Measurements from ENCODE around the gene PDE1C.

Gene PDE1C

GRCh38 chr7:31971049-31971667 is 99.0 kb downstream of the PDE1C start:
- H3K27ac ChIP-seq (ENCODE audit: low read depth, low read length), result no peak overlapping the region
- no peaks in the 10 kb centered on the region for H3K79me2 ChIP-seq (ENCODE audit: control insufficient read depth, insufficient read depth, low read length, unreplicated experiment)
- no peaks in the 10 kb centered on the region for H3K27me3 ChIP-seq (ENCODE audit: insufficient read depth, low read length)
- no peak overlapping the region for H3K4me3 ChIP-seq (ENCODE audit: low read depth, low read length)
- no peaks in the 10 kb centered on the region for H3K36me3 ChIP-seq (ENCODE audit: insufficient read depth, low read length)
- no peak overlapping the region for H2AFZ ChIP-seq (ENCODE audit: low read length, unreplicated experiment)
- peaks cover 7% of the 10 kb centered on the region for H3K4me1 ChIP-seq (ENCODE audit: control insufficient read depth, insufficient read depth, low read length, unreplicated experiment)

DNA sequence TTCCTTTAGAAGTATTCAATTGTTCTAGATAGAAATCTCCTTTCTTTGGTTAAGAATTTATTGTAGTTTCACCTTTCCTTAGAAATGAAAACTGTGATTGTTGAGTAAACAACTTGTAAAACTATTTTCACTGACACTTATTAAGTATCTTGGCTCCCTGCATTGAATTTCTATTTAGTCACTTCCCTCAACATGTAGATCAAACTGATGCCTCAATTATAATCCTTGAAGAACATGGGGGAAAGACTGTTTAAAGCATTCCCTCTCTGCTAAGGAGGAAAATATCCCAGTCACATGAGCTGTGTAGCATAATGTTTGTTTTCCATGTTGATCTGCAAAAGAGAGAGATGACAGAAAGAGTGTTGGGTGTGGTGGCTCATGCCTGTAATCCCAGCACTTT is 99.7 kb downstream of the PDE1C start:
- Histone ChIP-seq H3K4me3 (ENCODE audit: low read depth, low read length) (no peak overlapping the region), H3K79me2 (ENCODE audit: control insufficient read depth, insufficient read depth, low read length, unreplicated experiment) (no peaks in the 10 kb centered on the region), H2AFZ (ENCODE audit: low read length, unreplicated experiment) (peak overlapping the region; percentile 14), H3K27ac (ENCODE audit: low read depth, low read length) (peak overlapping the region; percentile 12; the same call in 1 of the 2 replicates), H3K4me1 (ENCODE audit: control insufficient read depth, insufficient read depth, low read length, unreplicated experiment) (peaks cover 7% of the 10 kb centered on the region), H3K36me3 (ENCODE audit: insufficient read depth, low read length) (no peaks in the 10 kb centered on the region), H3K27me3 (ENCODE audit: insufficient read depth, low read length) (no peaks in the 10 kb centered on the region)

GRCh38 chr7:31963569-31964175 is 106.5 kb downstream of the PDE1C start:
- Histone ChIP-seq H3K4me1 (ENCODE audit: control insufficient read depth, insufficient read depth, low read length, unreplicated experiment) (peaks cover 1% of the 10 kb centered on the region), H3K79me2 (ENCODE audit: control insufficient read depth, insufficient read depth, low read length, unreplicated experiment) (no peaks in the 10 kb centered on the region), H3K27me3 (ENCODE audit: insufficient read depth, low read length) (no peaks in the 10 kb centered on the region), H2AFZ (ENCODE audit: low read length, unreplicated experiment) (no peak overlapping the region), H3K36me3 (ENCODE audit: insufficient read depth, low read length) (no peaks in the 10 kb centered on the region), H3K4me3 (ENCODE audit: low read depth, low read length) (no peak overlapping the region), H3K27ac (ENCODE audit: low read depth, low read length) (no peak overlapping the region)

- H3K36me3 ChIP-seq (ENCODE audit: insufficient read depth, low read length), result no peaks in the 10 kb centered on the region
- H3K4me1 ChIP-seq (ENCODE audit: control insufficient read depth, insufficient read depth, low read length, unreplicated experiment), result peaks cover 16% of the 10 kb centered on the region
- H2AFZ ChIP-seq (ENCODE audit: low read length, unreplicated experiment), result no peak overlapping the region
- no peak overlapping the region for H3K27ac ChIP-seq (ENCODE audit: low read depth, low read length)
- H3K79me2 ChIP-seq (ENCODE audit: control insufficient read depth, insufficient read depth, low read length, unreplicated experiment), result no peaks in the 10 kb centered on the region
- H3K27me3 ChIP-seq (ENCODE audit: insufficient read depth, low read length), result no peaks in the 10 kb centered on the region
- H3K4me3 ChIP-seq (ENCODE audit: low read depth, low read length), result no peak overlapping the region
Observed at GRCh38 chr7:31962246-31962645, 108.0 kb downstream of the PDE1C start.

DNA sequence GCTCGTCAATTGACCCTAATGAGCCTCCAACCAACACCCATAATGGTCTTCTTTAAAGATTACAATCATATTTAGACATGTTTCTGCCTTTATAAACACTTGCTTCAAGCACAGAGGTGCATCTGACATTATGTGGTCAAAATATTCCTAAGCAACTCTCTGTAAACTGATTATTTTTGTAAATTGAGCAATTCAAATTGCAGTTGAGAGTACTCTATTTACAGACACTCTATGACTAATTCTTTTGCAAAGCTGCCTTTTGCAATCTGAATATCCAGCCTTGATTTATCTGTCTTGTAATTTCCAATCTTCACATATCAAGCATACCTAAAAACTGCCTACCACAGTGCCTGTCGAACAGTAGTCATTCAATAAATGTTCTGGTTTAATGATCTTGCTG is 112.0 kb downstream of the PDE1C start:
- H3K36me3 ChIP-seq (ENCODE audit: insufficient read depth, low read length), result no peaks in the 10 kb centered on the region
- peaks cover 30% of the 10 kb centered on the region for H3K4me1 ChIP-seq (ENCODE audit: control insufficient read depth, insufficient read depth, low read length, unreplicated experiment)
- H3K4me3 ChIP-seq (ENCODE audit: low read depth, low read length), result no peak overlapping the region
- H2AFZ ChIP-seq (ENCODE audit: low read length, unreplicated experiment), result no peak overlapping the region
- H3K79me2 ChIP-seq (ENCODE audit: control insufficient read depth, insufficient read depth, low read length, unreplicated experiment), result no peaks in the 10 kb centered on the region
- H3K27me3 ChIP-seq (ENCODE audit: insufficient read depth, low read length), result no peaks in the 10 kb centered on the region
- H3K27ac ChIP-seq (ENCODE audit: low read depth, low read length), result peak overlapping the region; percentile 71

- H3K79me2 ChIP-seq (ENCODE audit: control insufficient read depth, insufficient read depth, low read length, unreplicated experiment), result no peaks in the 10 kb centered on the region
- H2AFZ ChIP-seq (ENCODE audit: low read length, unreplicated experiment), result no peak overlapping the region
- H3K27me3 ChIP-seq (ENCODE audit: insufficient read depth, low read length), result no peaks in the 10 kb centered on the region
- no peaks in the 10 kb centered on the region for H3K36me3 ChIP-seq (ENCODE audit: insufficient read depth, low read length)
- H3K4me3 ChIP-seq (ENCODE audit: low read depth, low read length), result no peak overlapping the region
- peaks cover 30% of the 10 kb centered on the region for H3K4me1 ChIP-seq (ENCODE audit: control insufficient read depth, insufficient read depth, low read length, unreplicated experiment)
- peak overlapping the region; percentile 71 for H3K27ac ChIP-seq (ENCODE audit: low read depth, low read length)
Observed at GRCh38 chr7:31957756-31958155, 112.5 kb downstream of the PDE1C start.

GRCh38 chr7:31957090-31957720 is 113.0 kb downstream of the PDE1C start:
- H3K36me3 ChIP-seq (ENCODE audit: insufficient read depth, low read length), result no peaks in the 10 kb centered on the region
- peak overlapping the region; percentile 71 for H3K27ac ChIP-seq (ENCODE audit: low read depth, low read length)
- no peaks in the 10 kb centered on the region for H3K27me3 ChIP-seq (ENCODE audit: insufficient read depth, low read length)
- no peaks in the 10 kb centered on the region for H3K79me2 ChIP-seq (ENCODE audit: control insufficient read depth, insufficient read depth, low read length, unreplicated experiment)
- no peak overlapping the region for H2AFZ ChIP-seq (ENCODE audit: low read length, unreplicated experiment)
- H3K4me3 ChIP-seq (ENCODE audit: low read depth, low read length), result no peak overlapping the region
- peaks cover 30% of the 10 kb centered on the region for H3K4me1 ChIP-seq (ENCODE audit: control insufficient read depth, insufficient read depth, low read length, unreplicated experiment)

- Histone ChIP-seq H2AFZ (ENCODE audit: low read length, unreplicated experiment) (no peak overlapping the region), H3K4me3 (ENCODE audit: low read depth, low read length) (no peak overlapping the region), H3K36me3 (ENCODE audit: insufficient read depth, low read length) (no peaks in the 10 kb centered on the region), H3K79me2 (ENCODE audit: control insufficient read depth, insufficient read depth, low read length, unreplicated experiment) (no peaks in the 10 kb centered on the region), H3K4me1 (ENCODE audit: control insufficient read depth, insufficient read depth, low read length, unreplicated experiment) (peaks cover 32% of the 10 kb centered on the region), H3K27me3 (ENCODE audit: insufficient read depth, low read length) (no peaks in the 10 kb centered on the region), H3K27ac (ENCODE audit: low read depth, low read length) (0 out of 2 replicates have a peak overlapping the region, but pooled peaks have one; percentile 71)
Observed at GRCh38 chr7:31955641-31956040, 114.6 kb downstream of the PDE1C start.

- Histone ChIP-seq H3K79me2 (ENCODE audit: control insufficient read depth, insufficient read depth, low read length, unreplicated experiment) (no peaks in the 10 kb centered on the region), H3K4me1 (ENCODE audit: control insufficient read depth, insufficient read depth, low read length, unreplicated experiment) (peaks cover 39% of the 10 kb centered on the region), H3K27ac (ENCODE audit: low read depth, low read length) (no peak overlapping the region), H3K36me3 (ENCODE audit: insufficient read depth, low read length) (no peaks in the 10 kb centered on the region), H2AFZ (ENCODE audit: low read length, unreplicated experiment) (no peak overlapping the region), H3K4me3 (ENCODE audit: low read depth, low read length) (no peak overlapping the region), H3K27me3 (ENCODE audit: insufficient read depth, low read length) (no peaks in the 10 kb centered on the region)
Observed at GRCh38 chr7:31955021-31955420, 115.2 kb downstream of the PDE1C start.

GRCh38 chr7:31954500-31954899 is 115.7 kb downstream of the PDE1C start:
- Histone ChIP-seq H3K79me2 (ENCODE audit: control insufficient read depth, insufficient read depth, low read length, unreplicated experiment) (no peaks in the 10 kb centered on the region), H3K27ac (ENCODE audit: low read depth, low read length) (no peak overlapping the region), H3K4me3 (ENCODE audit: low read depth, low read length) (no peak overlapping the region), H3K36me3 (ENCODE audit: insufficient read depth, low read length) (no peaks in the 10 kb centered on the region), H2AFZ (ENCODE audit: low read length, unreplicated experiment) (no peak overlapping the region), H3K27me3 (ENCODE audit: insufficient read depth, low read length) (no peaks in the 10 kb centered on the region), H3K4me1 (ENCODE audit: control insufficient read depth, insufficient read depth, low read length, unreplicated experiment) (peaks cover 40% of the 10 kb centered on the region)

GRCh38 chr7:31953432-31953831 is 116.8 kb downstream of the PDE1C start:
- H3K4me1 ChIP-seq (ENCODE audit: control insufficient read depth, insufficient read depth, low read length, unreplicated experiment), result peaks cover 43% of the 10 kb centered on the region
- H3K27ac ChIP-seq (ENCODE audit: low read depth, low read length), result no peak overlapping the region
- no peak overlapping the region for H3K4me3 ChIP-seq (ENCODE audit: low read depth, low read length)
- no peaks in the 10 kb centered on the region for H3K79me2 ChIP-seq (ENCODE audit: control insufficient read depth, insufficient read depth, low read length, unreplicated experiment)
- H3K27me3 ChIP-seq (ENCODE audit: insufficient read depth, low read length), result no peaks in the 10 kb centered on the region
- no peak overlapping the region for H2AFZ ChIP-seq (ENCODE audit: low read length, unreplicated experiment)
- H3K36me3 ChIP-seq (ENCODE audit: insufficient read depth, low read length), result no peaks in the 10 kb centered on the region
